Activated B cell treated with CpG ODN at 0.5 μM for 24 hours (primary cell): ENCODE data around the gene EXOSC7. TPM values are rescaled to one million over a fixed set of nuclear protein-coding genes. Genes with fewer than 3 reads are reported as not detected.
A peak's percentile ranks its signal among the peaks of the same experiment; 100 is the strongest.

Experiments used
- ATAC-seq: fragments of 200-7000 bp; cut with Tn5 transposase; one replicate; pipeline ENCODE4 v1.10.0; 2021; ENCODE audit warnings: low read depth, mild to moderate bottlenecking, moderate library complexity
- CTCF ChIA-PET: fragments of 350-600 bp; sonication (Branson Sonifier 250); formaldehyde crosslinking; loops from one replicate; lab custom pipeline; 2021; ENCODE audit warnings: antibody characterized with exemption; lab: Charles Lee
- POLR2A ChIA-PET: fragments of 350-600 bp; sonication (Branson Sonifier 250); formaldehyde crosslinking; loops from one replicate; lab custom pipeline; 2021; ENCODE audit warnings: antibody characterized with exemption; lab: Charles Lee
- DNase-seq: peaks from one replicate; pipeline ENCODE4 v3.0.0; 2022
- H3K27ac Mint-ChIP-seq: one replicate; pipeline ENCODE4 v1.8.0; 2020; ENCODE audit warnings: mixed read lengths
- H3K27me3 Mint-ChIP-seq: one replicate; pipeline ENCODE4 v1.8.0; 2021; ENCODE audit warnings: mixed read lengths
- H3K36me3 Mint-ChIP-seq: one replicate; pipeline ENCODE4 v1.8.0; 2021; ENCODE audit warnings: low read depth, mixed read lengths
- H3K4me1 Mint-ChIP-seq: one replicate; pipeline ENCODE4 v1.8.0; 2021; ENCODE audit warnings: mixed read lengths
- H3K4me3 Mint-ChIP-seq: one replicate; pipeline ENCODE4 v1.8.0; 2020; ENCODE audit warnings: mild to moderate bottlenecking, mixed read lengths
- H3K9me3 Mint-ChIP-seq: one replicate; pipeline ENCODE4 v1.8.0; 2020; ENCODE audit warnings: mixed read lengths
- intact Hi-C: fragments of 100-400 bp; cut with micrococcal nuclease; formaldehyde crosslinking; loops from one replicate; pipeline ENCODE4 v1.15.1; 2024
- total RNA-seq: library from RNA; stranded (reverse); gene quantifications from 2 replicates; pipeline ENCODE4 v1.2.3, GENCODE V29; 2022
- TF ChIP-seq, protein P1 (sequence below): fragments of 200-600 bp; IDR thresholded peaks from one replicate; pipeline ENCODE4 v1.8.0; 2022; ENCODE audit warnings: antibody characterized with exemption, mild to moderate bottlenecking

Gene EXOSC7
- total RNA-seq, 1 donor from 2014 or later, result 44.0 TPM

- TF ChIP-seq, protein P1, sequence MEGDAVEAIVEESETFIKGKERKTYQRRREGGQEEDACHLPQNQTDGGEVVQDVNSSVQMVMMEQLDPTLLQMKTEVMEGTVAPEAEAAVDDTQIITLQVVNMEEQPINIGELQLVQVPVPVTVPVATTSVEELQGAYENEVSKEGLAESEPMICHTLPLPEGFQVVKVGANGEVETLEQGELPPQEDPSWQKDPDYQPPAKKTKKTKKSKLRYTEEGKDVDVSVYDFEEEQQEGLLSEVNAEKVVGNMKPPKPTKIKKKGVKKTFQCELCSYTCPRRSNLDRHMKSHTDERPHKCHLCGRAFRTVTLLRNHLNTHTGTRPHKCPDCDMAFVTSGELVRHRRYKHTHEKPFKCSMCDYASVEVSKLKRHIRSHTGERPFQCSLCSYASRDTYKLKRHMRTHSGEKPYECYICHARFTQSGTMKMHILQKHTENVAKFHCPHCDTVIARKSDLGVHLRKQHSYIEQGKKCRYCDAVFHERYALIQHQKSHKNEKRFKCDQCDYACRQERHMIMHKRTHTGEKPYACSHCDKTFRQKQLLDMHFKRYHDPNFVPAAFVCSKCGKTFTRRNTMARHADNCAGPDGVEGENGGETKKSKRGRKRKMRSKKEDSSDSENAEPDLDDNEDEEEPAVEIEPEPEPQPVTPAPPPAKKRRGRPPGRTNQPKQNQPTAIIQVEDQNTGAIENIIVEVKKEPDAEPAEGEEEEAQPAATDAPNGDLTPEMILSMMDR, result no peak
- ChIA-PET POLR2A (no interaction called here), CTCF (no interaction called here)
- Mint-ChIP-seq H3K4me3 (no peak overlapping the region), H3K27ac (peak overlapping the region; percentile 26), H3K36me3 (peaks cover 42% of the 10 kb centered on the region), H3K27me3 (no peaks in the 10 kb centered on the region), H3K9me3 (no peaks in the 10 kb centered on the region), H3K4me1 (peaks cover 41% of the 10 kb centered on the region)
- ATAC-seq (no peak), DNase-seq (no peak)
- intact Hi-C loops, result no loop called here
Measured at GRCh38 chr3:44955917-44956316, 20.1 kb upstream of the EXOSC7 start.

GRCh38 chr3:44957986-44958385, 18.1 kb upstream of the EXOSC7 start:
- Mint-ChIP-seq H3K4me1 (peaks cover 32% of the 10 kb centered on the region), H3K27me3 (no peaks in the 10 kb centered on the region), H3K36me3 (peaks cover 43% of the 10 kb centered on the region), H3K27ac (no peak overlapping the region), H3K4me3 (no peak overlapping the region), H3K9me3 (no peaks in the 10 kb centered on the region)
- ChIA-PET POLR2A (no interaction called here), CTCF (no interaction called here)
- DNase-seq, result no peak
- intact Hi-C loops, result no loop called here
- TF ChIP-seq, protein P1, result no peak
- ATAC-seq, result no peak

DNA sequence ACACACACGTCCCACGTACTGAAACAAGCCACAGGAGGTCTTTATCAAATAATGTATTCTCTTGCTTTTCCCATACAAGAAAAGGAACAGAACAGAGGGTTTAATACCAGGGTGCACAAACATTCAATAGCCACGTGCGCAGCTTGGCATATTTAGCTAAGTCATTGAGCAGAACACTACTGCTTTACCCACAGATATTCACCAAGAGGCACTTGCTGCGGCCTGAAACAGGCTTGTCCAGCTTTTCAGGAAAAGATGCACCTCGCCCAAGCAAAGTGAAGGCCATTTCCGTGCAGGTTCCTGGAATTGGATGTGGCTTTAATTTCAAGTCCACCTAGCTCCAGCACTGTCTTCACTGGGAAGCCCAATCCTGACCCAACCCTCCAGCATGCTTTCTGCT, 17.7 kb upstream of the EXOSC7 start:
- no peak overlapping the region for H3K27ac Mint-ChIP-seq
- no peak for DNase-seq
- no peaks in the 10 kb centered on the region for H3K9me3 Mint-ChIP-seq
- H3K4me1 Mint-ChIP-seq, result peaks cover 32% of the 10 kb centered on the region
- no peak for ATAC-seq
- intact Hi-C loops, result no loop called here
- no peaks in the 10 kb centered on the region for H3K27me3 Mint-ChIP-seq
- ChIA-PET POLR2A (no interaction called here), CTCF (no interaction called here)
- TF ChIP-seq, protein P1, result no peak
- H3K36me3 Mint-ChIP-seq, result peaks cover 42% of the 10 kb centered on the region
- no peak overlapping the region for H3K4me3 Mint-ChIP-seq

GRCh38 chr3:44960387-44961026, 15.5 kb upstream of the EXOSC7 start:
- Mint-ChIP-seq H3K9me3 (no peaks in the 10 kb centered on the region), H3K27me3 (no peaks in the 10 kb centered on the region), H3K4me3 (no peak overlapping the region), H3K4me1 (peaks cover 26% of the 10 kb centered on the region), H3K36me3 (peaks cover 38% of the 10 kb centered on the region), H3K27ac (no peak overlapping the region)
- intact Hi-C loops, result no loop called here
- ChIA-PET CTCF (no interaction called here), POLR2A (no interaction called here)
- no peak for ATAC-seq
- DNase-seq, result no peak
- TF ChIP-seq, protein P1, result no peak

DNA sequence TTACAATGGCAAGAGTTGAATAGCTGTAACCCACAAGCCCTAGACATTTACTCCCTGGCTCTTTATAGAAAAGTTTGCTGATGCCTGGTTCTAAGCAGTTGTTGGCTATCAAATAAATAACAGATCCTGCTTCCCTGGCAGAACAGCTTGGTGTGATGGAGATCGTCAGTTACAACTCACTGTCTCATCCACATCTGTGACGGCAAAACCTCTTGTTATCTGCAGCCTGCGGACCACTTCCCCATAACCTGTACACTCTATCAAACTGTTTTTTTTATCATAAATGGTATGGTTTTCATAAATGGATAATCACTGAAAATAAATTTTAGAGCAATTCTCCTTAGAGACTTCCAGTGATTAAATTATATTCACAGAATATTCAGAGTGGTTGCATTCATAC, 14.2 kb upstream of the EXOSC7 start:
- no peak overlapping the region for H3K27ac Mint-ChIP-seq
- no peak overlapping the region for H3K4me3 Mint-ChIP-seq
- H3K36me3 Mint-ChIP-seq, result peaks cover 29% of the 10 kb centered on the region
- intact Hi-C loops, result no loop called here
- no peaks in the 10 kb centered on the region for H3K27me3 Mint-ChIP-seq
- H3K9me3 Mint-ChIP-seq, result no peaks in the 10 kb centered on the region
- H3K4me1 Mint-ChIP-seq, result peaks cover 20% of the 10 kb centered on the region
- POLR2A ChIA-PET, result no interaction called here
- DNase-seq, result no peak
- TF ChIP-seq, protein P1, result no peak
- ATAC-seq, result no peak
- CTCF ChIA-PET, result no interaction called here
